Ramos (cell line): Measurements from ENCODE around the gene CACNA1S.

ENCODE experiments used
- in situ Hi-C: fragments of 300-500 bp; cut with MboI; formaldehyde crosslinking; loops from one replicate; pipeline ENCODE4 v1.14.3; 2022; ENCODE audit warnings: low sequenced_read_pairs; ENCODE audit not compliant: unreplicated experiment

The CACNA1S gene

DNA sequence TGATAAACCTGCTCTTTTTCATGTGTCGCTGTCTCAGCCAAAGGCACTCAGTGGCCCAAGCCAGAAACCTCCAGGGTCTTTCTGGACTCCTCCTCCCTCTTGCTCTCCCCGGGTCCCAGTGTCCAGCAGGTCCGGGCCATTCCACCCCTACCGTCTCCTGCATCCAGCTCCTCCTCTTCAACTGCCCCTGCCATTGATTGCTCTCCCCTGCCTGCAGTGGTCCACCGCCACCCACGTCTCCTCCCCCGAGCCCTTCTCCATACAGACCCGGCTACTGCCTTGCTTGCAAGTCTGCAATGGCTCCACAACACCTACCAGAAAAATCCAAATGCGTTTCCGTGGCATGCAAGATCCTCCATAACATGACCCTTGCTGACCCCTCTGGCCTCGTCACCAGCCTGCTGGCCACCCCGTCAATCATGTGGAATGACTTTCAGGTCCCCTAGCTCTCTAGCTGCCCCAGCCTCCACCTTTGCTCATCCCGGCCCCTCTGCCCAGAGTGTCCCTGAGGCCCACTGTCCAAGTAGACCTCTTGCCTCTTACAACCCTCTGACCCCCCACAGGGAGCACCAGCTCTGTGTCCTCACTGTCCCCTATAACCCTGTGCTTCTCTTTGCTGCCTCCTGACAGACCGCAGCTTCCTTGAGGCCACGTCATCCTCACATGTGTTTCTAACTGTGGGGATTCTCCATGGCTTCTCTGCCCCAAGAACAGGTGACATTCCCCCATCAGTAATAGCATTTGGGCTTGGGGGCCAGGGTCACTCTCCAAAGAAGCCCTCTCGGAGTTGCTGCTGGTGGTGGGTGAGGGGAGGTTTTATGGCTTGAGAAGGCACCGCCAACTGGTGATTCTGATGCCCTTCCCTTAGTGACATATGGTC is 15.0 kb downstream of the CACNA1S start:
- in situ Hi-C loops, result no loop called here

DNA sequence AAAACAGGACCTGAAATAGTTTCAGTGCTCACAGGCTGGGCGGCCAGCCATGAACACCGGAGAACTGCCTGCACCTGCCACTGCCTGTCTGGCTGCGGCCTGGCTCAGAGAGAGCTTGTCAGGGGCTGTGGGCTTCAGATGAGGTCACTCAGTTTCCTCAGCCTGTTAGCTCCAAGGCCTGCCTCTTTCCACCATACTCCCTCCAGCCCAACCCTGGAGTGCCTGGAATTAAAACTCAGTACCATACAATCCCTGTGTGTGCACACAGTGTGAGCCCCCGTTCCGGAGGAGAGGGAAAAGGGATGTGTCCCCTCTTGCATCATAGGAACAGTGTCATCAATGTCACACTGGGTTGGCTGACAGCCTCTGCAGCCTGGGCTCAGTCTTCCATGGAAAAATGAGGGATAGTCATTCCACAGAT is 16.2 kb downstream of the CACNA1S start:
- in situ Hi-C loops, result no loop called here

DNA sequence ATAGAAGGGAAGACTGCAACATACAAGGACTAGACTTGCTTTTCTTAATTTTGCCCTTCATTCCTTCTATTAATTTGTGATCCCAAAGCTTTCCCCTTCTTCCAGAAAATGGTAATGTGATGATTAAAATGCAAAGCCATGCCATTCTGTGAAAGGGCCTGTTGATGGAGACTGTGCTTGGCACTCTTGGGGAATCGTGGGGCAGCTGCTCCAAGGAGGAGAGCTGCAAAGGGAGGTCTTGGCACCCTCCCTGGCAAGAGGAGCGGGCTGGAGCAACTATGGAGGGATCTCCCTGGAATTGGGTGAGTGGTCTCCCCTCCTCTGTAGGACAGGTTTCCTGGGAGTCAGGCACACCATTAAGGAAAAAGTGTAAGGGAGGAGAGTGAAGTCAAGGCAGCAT is 16.6 kb downstream of the CACNA1S start:
- in situ Hi-C loops, result no loop called here

DNA sequence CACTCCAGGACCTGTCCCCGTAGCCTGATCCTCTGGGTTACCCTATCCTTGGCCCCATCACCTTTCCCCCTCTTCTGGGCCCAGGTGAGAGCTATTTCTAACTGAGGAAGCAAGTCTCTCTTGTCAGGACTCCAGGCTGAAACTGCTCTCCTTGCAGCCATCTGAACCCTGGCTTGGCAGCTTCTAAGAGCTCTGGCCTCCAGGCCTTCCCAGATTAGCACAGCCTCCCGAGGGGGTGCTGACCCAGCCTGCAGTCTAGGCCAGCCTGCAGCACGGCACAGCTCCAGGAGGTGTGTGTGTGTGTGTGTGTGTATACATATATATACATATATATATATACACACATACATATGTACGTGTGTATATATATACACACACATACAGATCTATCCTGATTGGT is 17.4 kb downstream of the CACNA1S start:
- in situ Hi-C loops, result no loop called here

DNA sequence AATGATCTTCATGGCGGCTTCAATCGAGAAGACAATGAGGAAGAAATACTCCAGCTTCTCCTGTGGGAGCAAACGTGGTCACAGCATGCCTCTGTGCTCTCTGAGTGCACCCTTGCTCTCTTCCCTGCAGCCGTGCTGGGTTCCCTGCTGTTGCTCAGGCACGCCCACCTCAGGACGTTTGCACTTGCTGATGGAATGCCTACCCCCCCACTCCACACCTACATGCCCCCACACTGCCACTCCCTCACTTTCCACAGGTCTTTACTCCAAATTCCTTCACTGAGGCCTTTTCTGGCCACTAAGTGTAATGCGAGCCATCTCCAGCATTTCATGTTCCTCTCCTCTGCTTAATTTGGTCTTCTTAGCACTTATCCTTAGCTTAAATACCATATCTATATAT is 18.3 kb downstream of the CACNA1S start:
- in situ Hi-C loops, result no loop called here

DNA sequence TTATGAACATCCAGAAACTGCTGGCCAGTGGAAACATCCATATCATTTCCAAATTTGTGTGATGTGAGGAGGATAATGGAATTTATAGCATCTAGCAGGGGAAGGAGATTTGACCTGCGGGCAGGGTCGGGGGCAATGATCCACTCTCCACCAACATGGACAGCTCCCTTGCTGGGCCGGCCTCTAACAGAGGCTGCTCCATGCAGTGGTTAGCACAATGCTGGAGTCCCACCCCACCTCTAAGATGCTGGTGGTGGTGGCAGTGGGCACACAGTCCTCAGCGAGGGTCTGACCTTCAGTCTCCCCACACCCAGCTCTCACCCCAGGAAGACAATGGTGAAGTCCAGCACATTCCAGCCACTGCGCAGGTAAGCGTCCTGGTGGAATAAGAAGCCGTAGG is 18.7 kb downstream of the CACNA1S start:
- in situ Hi-C loops, result no loop called here

DNA sequence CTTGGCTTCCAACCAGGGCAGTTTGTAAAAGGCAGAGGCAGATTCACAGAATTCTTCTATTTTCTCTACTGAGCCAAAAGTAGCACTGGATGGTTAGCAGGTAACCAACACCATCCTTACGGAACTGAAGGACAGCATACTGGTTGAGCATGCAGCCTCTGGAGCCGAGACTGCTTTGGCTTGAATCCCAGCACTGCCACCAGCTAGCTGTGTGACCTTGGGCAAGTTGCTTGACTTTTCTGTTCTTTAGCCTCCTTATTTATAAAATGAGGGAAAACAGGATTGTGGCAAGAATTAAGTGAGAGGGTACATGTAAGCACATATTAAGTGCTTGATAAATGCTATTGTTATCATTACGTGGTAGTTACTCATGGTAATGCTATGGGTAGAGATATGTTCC is 19.5 kb downstream of the CACNA1S start:
- in situ Hi-C loops, result no loop called here

DNA sequence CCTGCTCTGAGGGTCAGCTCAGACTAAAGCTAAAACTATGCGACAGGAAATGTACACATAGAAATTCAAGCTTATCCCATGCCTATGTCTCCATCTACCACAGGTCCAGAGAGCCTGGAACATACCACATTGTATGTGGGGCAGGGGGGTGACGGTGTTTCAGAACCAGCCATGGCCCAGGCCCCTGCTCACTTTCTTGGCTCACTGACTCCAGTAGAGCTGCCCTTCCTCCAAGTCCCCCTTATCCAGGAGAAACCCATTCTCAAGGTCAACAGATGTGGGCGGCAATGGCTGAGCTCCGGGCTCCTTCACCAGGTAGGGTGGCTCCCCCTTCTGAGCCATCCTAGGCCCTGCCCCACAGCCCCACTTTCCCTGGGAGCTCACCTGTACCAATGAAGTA is 21.0 kb downstream of the CACNA1S start:
- in situ Hi-C loops, result no loop called here

DNA sequence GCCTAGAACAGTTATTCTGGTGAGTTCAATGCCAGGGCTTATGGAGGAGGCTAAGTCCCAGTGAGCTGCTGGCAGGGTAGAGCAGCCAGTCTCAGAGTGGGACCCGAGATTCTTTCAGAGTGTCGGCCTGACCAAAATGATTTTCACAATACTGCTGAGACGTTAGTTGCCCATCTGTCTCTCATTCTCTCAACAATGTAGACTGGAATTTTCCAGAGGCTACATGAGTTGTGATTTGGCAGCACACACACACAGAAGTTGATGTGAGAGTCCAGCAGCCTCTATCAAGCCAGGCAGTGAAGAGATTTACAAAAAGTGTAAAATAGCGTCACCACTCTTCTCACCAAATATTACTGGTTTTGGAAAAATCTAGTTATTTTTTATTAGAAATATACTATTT is 21.7 kb downstream of the CACNA1S start:
- in situ Hi-C loops, result no loop called here

DNA sequence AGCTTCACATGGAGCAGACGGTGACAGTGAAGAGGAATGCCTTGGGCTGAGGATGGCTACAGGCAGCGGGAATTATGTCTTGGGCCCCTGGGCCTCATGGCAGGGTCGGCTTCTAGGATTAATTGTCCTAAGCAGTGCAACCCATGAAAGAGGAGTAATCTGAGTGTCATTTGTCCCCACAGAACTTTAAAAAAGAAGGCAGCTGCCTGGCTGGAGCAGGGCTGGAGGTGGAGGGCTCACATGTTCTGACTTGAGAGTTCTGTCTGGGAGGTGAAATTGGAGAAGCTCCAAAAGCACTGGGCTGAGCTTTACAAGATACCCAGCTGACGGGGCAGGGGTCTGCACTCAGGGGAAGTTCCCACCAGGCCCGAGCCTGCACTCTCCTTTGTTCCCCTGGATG is 22.6 kb downstream of the CACNA1S start:
- in situ Hi-C loops, result no loop called here

DNA sequence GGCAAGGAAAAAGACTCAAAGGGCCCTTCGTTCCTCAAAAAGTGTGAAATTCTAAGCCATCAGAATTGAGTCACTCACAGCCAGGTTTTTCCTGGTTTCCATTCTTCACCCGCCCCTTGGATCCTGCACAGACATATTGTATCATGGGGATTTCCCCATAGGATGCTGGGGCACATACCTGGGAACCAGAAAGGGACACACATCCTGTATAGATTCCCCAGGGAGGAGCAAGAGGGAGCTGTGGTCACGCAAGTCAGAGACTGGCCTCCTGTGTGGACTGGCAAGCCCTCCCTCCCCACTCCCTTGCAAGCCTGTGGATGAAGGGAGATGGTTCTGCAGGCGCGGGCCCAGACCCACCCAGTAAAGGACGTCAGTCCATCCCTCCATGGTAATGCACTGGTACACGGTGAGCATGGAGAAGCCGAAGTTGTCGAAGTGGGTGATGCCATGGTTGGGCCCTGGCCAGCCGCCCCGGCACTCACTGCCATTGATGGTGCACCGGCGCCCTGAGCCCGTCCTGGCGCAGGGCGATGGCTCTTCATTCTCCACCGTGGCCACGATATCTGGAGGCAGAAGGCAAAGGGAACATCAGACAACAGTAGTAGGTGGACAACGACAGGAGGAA is 23.2 kb downstream of the CACNA1S start:
- in situ Hi-C loops, result no loop called here

DNA sequence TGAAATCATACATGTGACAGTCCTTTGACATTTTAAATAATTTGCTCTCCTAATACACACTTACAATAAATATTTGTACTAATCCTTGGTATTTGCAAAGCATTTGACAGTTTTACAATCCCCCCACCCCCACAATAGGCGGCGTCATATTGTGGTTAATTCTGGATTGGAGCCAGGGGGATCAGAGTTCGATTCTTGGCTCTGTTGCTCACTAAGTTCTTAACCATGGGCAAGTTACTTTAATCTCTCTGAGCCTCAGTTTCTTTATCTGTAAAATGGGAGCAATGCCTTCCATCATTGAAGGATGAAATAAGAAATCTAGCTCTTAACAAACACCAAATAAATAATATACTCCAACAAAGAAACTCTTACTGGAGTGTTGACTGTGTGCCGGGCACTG is 23.8 kb downstream of the CACNA1S start:
- in situ Hi-C loops, result no loop called here

DNA sequence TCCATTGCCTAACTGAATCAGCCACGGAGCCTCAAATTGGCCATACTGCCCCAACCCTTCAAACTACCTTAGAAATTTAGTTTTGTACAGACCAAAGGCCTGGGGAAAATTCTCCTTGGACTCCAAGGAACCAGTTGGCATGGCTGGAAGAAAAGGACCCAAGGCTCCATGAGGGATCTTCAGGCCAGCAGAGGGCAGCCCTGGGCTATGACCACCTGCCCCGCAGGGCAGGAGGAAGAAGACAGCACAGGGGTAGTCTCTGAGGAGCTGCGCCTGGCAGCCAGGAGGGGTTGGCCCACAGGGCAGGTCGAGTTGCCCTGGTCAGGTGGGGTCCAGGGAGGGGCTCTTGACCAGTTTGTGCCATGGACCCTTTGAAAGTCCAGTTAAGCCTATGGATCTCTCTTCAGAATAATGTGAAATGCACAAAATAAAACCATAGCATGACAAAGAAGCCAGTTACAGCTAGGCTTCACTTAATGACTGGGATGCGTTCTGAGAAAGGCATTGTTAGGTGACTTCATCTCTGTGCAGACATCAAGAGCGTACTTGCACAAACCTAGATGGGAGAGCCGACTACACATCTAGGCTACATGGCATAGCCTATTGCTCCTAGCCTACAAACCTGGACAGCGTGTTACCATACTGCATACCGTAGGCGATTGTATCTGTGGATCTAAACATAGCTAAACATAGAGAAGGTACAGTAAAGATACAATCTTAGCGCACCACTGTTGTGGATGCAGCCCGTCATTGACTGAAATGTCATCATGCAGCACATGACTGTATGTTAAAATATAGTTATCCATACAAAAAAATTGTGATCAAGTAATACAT is 26.1 kb downstream of the CACNA1S start:
- in situ Hi-C loops, result no loop called here

DNA sequence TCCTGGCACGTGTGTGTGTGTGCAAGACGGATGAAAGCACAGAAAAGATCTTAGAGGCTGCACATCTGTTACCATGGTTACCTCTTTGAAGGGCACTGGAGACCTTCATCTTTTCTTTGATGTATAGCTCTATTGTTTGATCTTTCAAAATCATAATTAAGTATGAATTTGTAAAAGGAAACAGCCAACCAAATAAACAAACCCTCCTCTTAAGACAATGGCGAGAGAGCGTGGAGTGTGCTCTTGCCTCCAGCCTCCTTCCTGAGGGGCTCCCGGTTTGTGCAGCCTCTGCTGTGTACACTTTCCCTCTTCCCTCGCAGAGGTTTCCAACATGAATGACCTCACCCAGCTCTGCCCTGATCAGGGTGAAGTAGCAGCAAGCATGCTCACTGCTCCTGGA is 27.9 kb downstream of the CACNA1S start:
- in situ Hi-C loops, result no loop called here

DNA sequence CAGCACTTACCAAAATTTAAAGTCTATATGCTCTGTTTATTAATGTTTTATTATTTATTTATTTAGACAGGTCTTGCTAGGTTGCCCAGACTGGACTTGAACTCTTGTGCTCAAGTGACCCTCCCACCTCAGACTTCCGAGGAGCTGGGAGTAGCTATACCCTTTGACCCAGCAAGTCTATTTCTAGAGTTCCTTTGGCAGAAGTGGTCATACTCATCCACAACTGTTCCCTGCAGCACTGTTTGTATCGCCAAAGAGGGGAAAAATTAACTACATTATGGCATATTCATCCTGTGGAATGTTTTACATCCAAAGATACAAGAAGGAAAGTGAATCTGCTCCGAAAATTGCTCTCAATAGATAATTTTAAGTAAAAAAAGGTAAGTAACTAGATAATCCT is 28.5 kb downstream of the CACNA1S start:
- in situ Hi-C loops, result no loop called here

DNA sequence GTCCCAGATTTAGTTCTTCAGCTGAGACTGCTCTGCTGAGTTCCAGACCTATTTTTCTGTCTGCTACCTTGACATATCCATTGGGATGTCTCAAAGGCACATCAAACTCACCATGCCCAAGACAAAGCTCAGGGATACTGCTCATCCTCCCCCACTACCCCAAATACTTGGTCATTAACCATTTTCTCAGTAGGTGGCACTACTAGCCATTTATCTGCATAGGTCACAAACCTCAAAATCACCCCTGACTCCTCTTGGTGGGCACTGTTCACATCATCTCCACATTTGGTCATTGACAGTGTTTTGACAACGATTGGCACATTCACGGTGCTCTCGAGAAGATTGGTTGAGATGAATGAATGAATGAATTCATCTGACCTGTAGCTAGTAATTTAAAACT is 32.1 kb downstream of the CACNA1S start:
- in situ Hi-C loops, result no loop called here

DNA sequence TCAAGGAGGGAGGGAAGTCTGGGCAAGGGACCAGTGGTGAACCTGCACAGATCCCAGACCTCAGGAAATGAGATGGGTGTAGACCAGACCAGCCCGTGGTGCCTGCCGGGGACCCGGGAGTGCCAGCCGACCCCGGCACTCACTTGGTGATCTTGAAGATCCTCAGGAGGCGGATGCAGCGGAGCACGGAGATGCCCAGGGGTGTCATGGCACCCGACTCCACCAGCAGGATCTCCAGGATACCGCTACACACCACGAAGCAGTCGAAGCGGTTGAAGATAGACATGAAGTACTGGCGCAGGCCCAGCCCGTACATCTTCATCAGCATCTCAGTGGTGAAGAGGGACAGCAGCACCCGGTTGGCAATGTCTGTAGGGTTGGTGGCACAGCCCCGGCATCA is 34.5 kb downstream of the CACNA1S start:
- in situ Hi-C loops, result no loop called here

DNA sequence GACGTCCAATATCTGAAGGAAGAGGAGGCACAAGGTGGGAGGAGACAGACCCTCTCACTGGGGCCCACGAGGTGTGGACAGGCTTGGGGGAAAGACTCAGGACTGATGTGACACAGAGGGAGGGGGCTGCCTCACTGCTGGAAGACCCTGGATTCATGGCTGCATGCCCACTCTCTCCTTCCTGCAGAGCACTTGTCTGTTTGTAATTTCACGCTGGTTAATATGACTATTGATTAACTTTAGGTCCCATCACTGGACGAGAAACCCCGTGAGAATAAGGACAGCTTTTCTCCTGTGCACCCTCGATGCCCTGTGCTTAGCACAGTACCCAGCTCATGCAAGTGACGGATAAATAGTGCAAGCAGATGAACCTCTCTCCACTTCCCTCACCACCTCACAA is 35.1 kb downstream of the CACNA1S start:
- in situ Hi-C loops, result no loop called here

DNA sequence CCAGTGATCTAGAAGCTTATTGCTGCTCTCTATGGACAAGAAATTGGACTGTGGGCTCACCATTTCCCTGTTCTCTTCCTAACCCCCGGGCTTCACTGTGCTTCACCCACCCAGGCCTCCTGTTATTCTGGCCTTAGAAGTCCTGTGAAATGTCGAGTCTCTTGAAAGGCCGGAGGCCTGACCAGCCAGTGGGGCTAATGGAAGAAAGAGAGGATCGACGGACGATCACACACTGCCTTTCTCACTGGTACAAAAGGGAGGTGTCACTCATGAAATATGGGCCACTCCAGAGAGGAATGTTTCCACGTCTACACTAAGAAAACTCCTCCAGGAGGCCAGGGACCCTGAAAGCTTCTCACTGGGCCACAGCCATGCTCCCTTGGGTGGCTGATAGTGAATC is 36.1 kb downstream of the CACNA1S start:
- in situ Hi-C loops, result no loop called here

DNA sequence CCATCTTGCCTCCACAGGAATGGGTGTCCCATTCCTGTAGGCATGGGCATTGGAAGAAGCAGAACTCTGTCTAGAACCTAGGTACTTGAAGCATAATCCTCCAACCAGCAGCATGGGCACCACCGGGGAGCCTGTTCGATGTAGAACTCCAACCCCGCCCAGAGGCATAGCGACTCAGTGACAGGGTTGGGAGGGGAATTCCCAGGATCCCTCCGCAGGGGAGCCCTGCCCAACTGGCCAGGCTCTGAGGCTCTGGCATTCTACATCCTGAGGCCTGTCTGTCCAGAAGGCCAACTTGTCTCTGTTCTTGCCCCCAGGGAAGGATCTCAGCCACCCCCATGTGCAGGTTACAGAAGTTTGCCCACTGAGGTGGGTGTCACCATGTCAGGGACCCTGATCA is 38.2 kb downstream of the CACNA1S start:
- in situ Hi-C loops, result no loop called here

DNA sequence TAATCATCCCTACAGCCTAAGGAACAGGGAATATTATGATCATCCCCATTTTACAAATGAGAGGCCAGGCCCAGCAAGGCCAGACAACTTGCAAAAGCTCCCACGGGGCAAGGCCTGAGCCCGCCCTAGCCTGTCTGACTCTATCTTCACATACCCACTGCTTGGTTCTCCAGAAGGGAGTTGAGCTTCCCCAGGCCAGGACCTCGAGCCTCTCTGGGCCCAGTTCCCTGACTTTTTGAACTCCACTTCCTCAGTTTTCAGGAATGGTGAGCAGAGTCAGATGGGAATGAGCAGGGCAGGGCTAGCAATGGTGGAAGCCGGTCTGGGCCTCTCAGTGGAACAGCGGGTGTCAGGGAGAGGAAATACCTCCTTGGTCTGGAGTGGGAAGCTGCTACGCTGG is 39.3 kb downstream of the CACNA1S start:
- in situ Hi-C loops, result no loop called here
